ENCODE measurements around the gene CFAP46.

Gene CFAP46

DNA sequence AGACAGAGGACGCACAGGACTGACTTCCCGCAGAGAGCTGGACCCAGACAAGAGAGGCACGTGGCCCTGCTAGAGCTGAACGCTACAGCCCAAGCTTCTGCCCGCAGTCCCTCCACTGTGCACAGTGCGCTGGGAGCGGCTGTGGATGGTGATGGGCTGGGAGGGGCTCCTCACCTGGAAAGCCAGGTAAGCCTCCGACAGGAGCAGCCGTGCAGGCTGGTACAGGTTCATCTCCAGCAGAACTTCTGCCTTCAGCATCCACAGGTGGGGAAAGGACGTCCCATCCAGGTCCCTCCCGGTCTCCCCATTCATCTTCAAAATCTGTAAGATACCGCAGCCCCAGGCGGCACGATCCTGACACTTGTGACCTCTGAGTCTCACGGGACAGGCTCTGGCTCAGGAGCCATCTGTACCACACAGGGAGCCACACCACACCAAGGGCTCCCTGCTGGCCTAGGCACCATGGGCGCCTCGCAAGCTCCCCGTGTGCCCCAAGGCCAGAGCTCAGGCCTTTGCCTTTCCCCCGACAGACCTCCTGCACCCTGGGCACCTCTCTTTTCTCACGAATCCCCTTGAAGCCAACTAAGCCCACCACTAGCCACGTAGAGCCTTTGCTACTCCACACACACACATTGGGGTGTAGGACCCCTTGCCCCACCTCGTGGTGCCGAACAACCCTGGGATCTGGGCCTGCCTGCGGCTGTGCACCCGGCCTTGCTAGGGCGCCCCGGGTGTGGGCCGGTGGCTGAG is 76.3 kb downstream of the CFAP46 start:
- no peak for DNase-seq (ENCODE audit: low read depth, low spot score)

DNA sequence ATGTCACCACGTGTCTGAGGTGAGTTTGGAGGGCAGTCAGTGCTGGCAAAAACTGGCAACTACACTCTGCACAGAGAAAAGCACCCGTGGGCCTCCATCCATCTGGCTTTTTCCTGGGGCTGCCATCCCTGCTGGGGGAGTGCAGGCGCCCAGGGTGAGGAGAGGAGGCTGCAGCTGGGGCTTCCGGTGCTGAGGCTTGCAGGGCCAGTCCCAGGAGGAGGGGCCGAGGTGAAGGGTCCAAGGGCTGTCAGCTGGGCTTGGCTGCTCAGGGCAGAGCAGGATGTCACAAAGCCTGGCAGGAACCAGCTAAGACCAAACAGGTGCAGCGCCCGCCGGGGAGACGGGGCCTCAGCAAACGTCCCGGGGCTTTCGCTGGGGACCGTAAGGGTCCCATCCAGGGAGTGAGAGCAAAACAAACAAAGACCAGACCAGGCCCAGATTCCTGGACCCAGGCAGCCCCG is 77.2 kb downstream of the CFAP46 start:
- DNase-seq (ENCODE audit: low read depth, low spot score): no peak

- no peak for DNase-seq (ENCODE audit: low read depth, low spot score)
Measured at GRCh38 chr10:132862485-132863420, 79.6 kb downstream of the CFAP46 start.

DNA sequence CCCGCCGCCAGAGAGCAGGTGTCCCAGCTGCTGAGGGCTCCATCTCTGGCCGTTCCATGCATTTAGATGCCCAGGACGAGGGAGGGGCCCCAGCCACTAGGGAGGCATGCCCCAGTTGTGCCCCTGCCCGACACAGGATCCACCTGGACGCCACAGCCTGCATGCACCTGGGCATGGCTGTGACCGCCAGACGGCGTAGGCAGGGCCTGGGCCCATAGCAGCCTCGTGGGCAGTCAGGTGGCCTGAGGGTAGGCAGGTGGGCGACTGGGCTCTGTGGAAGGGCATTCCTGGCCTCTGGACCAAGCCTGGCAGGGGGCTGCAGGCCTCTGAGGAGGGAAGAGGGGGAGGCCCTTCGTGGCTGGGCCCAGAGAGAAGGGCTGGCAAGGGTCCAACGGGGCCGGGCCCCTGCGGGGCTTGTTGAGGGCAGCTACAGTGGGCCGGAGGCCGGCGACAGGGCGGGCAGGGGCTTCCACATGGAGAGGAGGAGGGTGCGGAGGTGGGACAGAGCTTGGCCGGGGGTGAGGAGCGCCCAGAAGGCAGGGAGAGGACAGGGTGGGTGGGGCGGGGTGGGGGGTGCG is 80.4 kb downstream of the CFAP46 start:
- DNase-seq (ENCODE audit: low read depth, low spot score): no peak

DNA sequence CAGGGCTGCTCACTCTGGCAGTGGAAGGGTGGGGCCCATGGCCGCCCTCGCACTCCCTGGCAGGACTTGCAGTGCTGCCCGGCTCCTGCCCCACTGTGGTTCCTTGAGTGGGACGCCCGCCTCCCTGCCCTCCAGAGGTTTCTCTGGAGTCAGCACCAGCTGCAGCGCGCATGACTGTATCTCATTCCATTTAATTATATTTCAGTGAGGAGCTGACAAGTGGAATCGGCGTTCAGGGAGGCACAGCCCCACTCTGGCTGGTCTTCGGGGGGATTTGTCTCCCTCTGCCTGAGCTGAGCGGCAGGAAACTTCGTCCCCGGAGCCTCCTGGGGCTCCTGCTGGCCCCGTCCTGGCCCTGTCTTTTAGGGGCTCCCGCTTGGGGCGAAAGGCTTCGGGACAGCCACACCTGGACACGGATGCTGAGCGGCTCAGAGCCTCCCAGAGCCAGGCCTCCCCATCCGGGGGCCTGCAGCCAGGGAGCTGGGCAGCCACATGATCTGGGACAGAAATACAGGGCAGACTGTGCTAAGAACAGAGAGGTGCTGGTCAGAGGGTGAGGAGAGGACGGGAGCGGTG is 81.2 kb downstream of the CFAP46 start:
- no peak for DNase-seq (ENCODE audit: low read depth, low spot score)

GRCh38 chr10:132860532-132860931 is 81.8 kb downstream of the CFAP46 start:
- DNase-seq (ENCODE audit: low read depth, low spot score): no peak

DNA sequence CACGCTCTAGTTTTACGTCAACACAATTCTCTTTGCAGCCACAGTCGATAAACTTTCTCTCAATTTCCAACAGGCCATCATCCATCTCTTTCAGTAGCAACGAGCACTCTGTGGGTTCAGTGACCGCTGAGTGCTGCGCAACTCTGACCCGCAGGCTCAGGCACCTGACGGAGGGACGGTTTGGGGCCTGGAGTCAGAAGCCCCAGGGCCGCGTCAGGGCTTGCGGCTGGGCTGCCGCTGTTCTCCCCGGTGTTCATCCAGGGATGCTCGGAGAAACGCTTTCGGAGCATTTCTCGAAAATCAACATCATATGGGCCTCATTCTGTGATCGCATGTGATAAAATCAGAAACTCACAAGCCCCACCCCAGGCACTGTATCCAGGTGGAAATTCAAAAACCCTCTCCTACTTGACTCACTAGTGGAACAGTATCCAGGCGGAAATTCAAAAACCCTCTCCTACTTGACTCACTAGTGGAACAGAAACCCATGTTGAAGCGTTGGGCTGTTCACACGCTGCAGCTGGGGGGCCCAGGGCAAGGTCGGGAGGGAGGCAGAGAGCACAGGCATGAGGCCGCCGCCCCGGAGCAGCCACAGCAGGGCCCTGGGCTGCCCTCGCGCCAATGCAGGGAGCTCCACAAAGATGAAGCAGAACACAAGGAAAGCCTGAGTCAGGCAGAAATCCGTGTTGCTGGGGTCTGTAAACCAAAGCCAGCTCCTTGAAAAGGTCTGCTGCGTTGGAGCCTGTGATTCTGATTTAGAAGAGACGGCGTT is 83.1 kb downstream of the CFAP46 start:
- no peak for DNase-seq (ENCODE audit: low read depth, low spot score)

DNA sequence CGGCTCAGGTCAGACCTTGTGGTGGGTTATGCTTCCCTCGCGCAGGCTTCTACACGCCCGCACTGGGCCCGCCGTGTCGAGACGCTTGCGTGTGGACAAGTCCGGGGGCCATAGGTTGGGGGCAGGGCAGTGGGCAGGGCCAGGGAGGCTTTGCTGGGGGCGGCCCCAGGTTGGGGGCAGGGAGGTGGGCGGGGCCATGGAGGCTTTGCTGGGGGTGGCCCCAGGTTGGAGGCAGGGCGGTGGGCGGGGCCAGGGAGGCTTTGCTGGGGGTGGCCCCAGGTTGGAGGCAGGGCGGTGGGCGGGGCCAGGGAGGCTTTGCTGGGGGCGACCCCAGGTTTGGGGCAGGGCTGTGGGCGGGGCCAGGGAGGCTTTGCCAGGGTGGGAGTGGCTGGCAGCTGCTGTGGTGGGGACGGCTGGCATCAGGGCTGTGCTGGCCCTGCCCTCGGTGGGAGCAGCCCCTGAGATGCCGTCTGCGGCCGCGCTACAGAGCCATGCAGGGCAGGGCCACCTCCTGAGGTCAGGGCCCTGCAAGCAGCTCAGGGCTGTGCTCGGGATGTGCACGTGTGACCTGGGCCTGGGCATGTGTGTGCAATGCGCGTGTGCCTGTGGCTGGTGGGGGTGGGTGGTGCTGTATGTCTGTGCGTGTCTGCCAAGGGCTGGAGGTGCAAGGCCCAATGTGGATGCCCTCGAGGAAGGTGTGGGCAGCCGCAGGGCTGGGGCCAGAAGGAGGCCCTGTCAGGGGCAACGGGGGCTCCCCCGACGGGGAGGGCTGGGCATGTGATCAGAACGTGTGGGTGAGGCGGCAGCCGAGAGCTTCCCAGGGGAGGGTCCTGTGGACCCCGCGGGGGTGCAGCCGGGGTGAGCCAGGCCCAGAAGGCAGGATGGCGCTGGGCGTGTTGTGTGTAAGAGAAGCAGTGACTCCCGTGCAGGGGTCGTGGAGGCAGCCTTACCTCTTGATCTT is 84.0 kb downstream of the CFAP46 start:
- no peak for DNase-seq (ENCODE audit: low read depth, low spot score)

DNA sequence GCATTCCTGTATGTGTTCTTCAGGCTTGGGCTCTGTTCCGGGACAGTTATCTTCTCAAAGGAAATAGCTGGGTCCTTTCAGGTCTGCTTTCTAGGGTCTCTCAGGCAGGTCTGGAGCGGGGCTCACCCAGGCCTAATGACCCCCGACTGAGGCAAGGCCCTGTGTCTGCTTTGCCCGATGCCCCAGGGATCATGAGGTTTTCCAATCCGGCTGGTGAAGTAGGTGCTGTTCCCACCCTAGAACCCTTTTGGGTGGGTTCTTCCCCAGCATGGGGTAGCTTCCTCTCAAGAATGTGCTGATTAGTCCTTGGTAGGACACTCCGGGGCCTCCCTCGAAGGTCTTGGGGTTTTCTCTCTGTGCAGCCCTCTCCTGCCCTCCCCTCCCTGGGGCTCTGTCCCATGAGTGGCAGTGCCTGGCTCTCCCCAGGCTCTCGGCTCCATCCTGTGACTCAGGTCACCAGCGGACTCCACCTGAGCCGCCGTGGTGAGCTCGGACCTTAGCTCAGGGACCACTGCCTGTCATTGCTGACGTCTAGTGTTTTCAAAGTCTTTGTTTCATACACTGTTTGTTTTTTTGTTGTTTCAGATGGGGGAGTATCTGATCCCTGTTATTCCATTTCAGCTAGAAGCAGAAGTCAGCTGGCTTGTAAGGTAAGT is 85.4 kb downstream of the CFAP46 start:
- no peak for DNase-seq (ENCODE audit: low read depth, low spot score)

DNA sequence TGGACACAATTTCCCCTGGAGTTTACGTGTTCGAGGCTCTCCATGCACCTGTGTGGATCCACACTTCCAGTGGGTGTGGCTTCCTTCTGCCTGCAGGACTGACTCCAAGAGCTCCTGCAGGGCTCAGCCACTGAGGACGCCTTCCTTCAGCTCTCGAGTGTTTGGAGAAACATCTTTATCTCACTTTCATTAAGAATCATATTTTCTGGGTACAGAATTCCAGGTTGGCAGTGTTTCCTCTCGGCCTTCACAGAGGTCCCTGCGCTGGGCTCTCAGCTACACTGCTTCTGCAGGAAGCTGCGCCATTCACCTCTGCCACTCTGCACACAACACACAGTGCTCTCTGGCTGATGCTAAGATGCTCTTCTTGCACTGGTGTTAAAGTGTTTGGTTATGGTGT is 86.5 kb downstream of the CFAP46 start:
- DNase-seq (ENCODE audit: low read depth, low spot score): no peak

DNA sequence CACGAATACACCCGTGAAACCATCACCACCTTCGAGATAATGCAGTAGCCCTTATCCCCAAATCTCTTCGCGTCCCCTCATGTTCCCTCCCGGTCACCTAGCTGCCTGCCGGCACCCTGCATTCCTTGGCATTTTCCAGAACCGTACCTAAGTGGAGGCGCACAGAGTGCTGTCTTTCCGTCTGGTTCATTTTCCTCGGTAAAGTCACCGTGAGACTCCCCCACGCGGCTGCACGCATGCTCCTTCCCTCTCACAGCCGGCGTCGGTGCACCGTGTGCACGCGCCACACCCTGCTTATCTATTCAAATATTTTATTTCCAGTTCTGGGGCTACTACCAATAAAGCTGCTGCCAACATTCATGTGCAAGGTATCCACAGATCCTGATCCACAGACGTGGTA is 90.9 kb downstream of the CFAP46 start:
- no peak for DNase-seq (ENCODE audit: low read depth, low spot score)

DNA sequence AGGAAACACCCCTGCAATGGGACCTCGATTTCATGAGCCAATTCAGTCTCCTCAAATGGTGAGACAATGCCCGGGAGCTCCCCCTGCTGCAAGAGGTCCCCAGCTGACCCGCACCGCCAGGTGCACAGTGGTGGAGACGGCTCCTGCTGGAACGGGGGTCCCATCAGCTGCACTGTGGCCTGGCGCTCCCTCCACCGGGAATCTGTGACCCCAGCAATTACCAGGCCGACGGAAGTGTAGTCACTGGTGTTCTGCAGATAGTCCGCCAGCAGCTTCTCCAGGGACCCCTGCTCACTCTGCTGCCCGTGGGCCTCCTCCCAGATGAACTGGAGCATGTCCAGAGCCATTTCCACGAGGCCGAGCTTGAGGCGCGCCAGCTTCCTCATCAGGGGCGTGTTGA is 91.5 kb downstream of the CFAP46 start:
- DNase-seq (ENCODE audit: low read depth, low spot score): no peak

DNA sequence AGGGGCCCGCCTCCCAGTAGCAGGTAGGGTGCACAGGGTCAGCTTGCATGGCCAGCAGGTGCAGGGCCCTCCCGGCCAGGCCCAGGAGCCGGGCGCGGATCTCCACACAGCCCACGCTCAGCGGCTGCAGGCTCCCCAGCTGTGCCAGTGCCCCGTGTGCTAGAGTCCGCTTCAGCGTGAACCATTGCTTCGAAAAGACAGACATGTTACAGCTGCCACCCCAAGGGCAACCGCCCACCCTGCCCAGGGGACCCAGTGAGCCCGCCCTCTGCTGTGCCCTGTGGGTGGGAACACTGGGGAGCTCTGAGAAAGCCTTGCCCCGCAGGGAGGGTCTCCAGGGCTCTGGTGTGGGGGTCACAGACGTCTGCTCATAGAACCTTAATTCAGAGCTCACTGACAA is 92.1 kb downstream of the CFAP46 start:
- DNase-seq (ENCODE audit: low read depth, low spot score): no peak

- DNase-seq (ENCODE audit: low read depth, low spot score): no peak
Measured at GRCh38 chr10:132849546-132850031, 92.8 kb downstream of the CFAP46 start.

DNA sequence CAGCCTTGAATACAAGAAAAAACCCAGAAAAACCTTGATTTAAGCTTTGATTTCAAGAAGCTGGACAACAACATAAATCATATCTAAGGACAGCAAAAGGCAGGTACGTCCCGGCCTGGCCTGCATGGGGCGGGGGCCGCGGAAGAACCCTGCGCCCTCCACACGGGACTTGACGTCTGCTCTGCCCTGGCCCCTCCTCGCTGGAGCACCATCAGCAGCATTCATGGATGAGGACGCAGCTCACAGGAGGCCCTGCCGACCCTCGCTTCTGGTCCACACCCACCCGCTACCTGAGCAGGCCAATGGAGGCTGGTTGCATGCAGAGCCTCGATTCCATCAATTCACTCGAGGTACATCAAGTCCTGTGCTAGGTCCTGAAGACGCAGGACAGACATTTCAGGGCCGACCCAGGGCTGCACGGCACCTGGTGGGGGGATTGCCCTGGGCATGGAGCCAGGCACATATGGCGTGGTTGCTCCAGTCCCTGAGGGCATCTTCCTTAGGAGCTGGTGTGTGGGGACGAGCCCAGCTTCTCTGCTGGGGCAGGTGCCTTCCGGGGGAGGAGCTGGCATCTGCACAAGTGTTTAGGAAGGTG is 93.3 kb downstream of the CFAP46 start:
- DNase-seq (ENCODE audit: low read depth, low spot score): no peak

GRCh38 chr10:132848291-132848701 is 94.1 kb downstream of the CFAP46 start:
- no peak for DNase-seq (ENCODE audit: low read depth, low spot score)

- DNase-seq (ENCODE audit: low read depth, low spot score): no peak
Measured at GRCh38 chr10:132847856-132848255, 94.5 kb downstream of the CFAP46 start.

GRCh38 chr10:132847416-132847777 is 95.0 kb downstream of the CFAP46 start:
- no peak for DNase-seq (ENCODE audit: low read depth, low spot score)

All from brain pericyte (primary cell).